Breast epithelium (tissue), 3 donors: ENCODE data around the gene ITPR2.

Experiments used
- POLR2A ChIP-seq: fragments of 450-650 bp; IDR thresholded peaks from one replicate; pipeline ENCODE4 v1.6.1; 2016; ENCODE audit warnings: antibody characterized with exemption, mild to moderate bottlenecking, moderate library complexity
- TF ChIP-seq, protein P1 (sequence below), 3 donors: fragments of 450-650 bp; IDR thresholded peaks; one replicate each; pipeline ENCODE4 v1.5.1; 2016 to 2017; ENCODE audit warnings: antibody characterized with exemption in 3 of 3, mild to moderate bottlenecking in 3 of 3, moderate library complexity in 3 of 3

DNA sequence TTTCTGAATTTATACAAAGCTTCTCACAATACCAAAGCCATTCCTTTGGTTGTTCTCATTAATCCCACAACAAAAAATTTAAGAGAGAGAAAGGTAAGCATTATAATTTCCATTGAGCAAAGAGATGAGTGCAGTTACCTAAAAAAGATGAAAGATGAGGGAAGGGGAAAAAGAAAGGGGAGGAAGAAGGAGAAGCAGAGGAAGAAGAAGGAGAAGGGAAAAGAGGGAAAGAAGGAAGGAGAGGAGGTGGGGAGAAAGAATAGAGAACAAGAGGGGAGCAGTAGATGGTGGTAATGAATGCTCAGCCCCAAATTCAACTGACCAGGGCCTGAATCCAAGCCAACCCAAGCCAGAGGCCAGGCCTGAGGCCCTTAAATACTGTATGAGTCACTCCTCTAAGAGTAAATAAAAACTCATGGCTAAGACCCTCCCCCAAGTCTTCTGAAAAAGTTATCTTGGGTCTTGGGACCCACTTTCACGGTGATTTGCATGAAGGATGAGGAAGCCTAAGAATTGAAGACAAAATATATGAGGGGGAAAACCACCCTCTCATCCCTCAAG is 144.6 kb downstream of the ITPR2 start:
- TF ChIP-seq, protein P1, sequence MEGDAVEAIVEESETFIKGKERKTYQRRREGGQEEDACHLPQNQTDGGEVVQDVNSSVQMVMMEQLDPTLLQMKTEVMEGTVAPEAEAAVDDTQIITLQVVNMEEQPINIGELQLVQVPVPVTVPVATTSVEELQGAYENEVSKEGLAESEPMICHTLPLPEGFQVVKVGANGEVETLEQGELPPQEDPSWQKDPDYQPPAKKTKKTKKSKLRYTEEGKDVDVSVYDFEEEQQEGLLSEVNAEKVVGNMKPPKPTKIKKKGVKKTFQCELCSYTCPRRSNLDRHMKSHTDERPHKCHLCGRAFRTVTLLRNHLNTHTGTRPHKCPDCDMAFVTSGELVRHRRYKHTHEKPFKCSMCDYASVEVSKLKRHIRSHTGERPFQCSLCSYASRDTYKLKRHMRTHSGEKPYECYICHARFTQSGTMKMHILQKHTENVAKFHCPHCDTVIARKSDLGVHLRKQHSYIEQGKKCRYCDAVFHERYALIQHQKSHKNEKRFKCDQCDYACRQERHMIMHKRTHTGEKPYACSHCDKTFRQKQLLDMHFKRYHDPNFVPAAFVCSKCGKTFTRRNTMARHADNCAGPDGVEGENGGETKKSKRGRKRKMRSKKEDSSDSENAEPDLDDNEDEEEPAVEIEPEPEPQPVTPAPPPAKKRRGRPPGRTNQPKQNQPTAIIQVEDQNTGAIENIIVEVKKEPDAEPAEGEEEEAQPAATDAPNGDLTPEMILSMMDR (IDR thresholded peaks at IDR 0.05) = no peak
- no peak for TF ChIP-seq POLR2A
